ENCODE measurements around the gene TAF11L8. TPM values are rescaled to one million over a fixed set of nuclear protein-coding genes. Genes with fewer than 3 reads are reported as not detected.
"Not testable (repeated sequence)": the region's sequence is repeated elsewhere in the genome, so short reads cannot be mapped to it uniquely, and the experiment has no call there.

The TAF11L8 gene
- total and polyA plus RNA-seq, 4 donors, result not detected

DNA sequence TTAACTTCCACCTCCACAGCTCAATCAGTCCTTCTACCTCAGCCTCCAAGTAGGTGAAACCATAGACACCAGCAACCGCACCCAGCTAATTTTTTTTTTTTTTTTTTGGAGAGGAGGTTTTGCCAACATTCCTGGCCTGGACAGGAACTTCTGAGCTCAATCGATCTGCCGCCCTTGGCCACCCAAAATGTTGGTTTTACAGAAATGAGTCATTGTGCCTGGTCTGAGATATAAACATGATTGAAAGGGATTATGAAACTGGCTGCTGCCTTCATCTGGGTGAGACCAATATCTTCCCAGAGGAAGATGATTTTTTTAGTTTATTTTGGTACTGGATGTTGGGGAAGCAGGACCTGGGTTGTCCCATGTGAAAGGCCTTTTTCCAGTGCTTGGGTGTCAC lies 28.6 kb upstream of the TAF11L8 start:
- Histone ChIP-seq H3K27me3 (ENCODE audit: control insufficient read depth in 4 of 4, insufficient read depth in 4 of 4, low read length in 3 of 4) (no peaks in the 10 kb centered on the region), H3K36me3 (ENCODE audit: control insufficient read depth in 4 of 4, insufficient read depth in 3 of 4, low read depth in 1 of 4, low read length in 3 of 4) (no peaks in the 10 kb centered on the region), H3K9me3 (ENCODE audit: control insufficient read depth in 4 of 4, low read length in 3 of 4) (no peaks in the 10 kb centered on the region), H3K9ac (ENCODE audit: low read depth in 1 of 2, low read length in 2 of 2) (no peak overlapping the region), H3K27ac (ENCODE audit: low read depth in 1 of 2, low read length in 2 of 2) (no peak overlapping the region), H3K4me3 (ENCODE audit: low read depth in 1 of 3, low read length in 3 of 3) (no peak overlapping the region), H3K4me1 (ENCODE audit: control insufficient read depth in 4 of 4, insufficient read depth in 4 of 4, low read length in 3 of 4) (no peaks in the 10 kb centered on the region)
- no peak for DNase-seq (ENCODE audit: low spot score)
- 79% methylated on average over 3 of the region's 3 CpGs for WGBS
- TF ChIP-seq EGR1 (IDR thresholded peaks at IDR 0.05; ENCODE audit: low read depth in 2 of 2), result no peak

DNA sequence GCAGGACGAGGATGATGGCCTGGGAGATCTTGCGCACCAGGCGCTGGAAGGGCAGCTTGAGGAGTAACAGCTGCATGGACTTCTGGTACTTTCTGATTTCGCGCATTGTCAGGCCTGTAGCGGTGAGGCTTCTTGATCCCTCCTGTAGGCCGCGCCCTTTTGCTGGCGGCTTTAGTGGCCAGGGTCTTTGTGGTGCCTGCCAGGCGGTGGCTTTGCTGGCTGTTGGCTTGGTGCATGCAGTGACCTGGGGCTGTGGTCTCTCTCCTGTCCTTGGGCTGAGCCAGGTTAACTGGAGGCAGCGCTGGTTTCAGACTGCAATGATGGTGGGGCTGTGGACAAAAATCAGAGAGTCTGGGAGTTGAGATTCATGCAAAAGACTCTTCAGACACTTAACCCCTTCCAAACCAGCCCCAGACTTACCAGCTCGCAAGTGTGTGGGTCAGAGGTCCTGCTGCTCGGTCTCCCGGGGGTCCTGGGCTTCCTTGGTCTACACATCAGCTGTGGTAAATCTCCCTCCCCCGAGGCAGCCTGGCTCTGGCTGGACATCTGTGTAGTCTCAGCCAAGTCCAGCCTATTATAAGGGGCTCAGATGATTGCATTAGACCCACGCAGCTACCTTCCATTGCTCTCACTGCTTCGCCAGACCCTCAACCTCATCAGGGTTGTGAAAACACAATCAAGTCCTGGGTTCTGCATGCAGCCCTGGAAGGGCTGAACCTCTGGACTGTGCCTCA lies 24.3 kb upstream of the TAF11L8 start:
- DNase-seq (ENCODE audit: low spot score), result no peak
- H3K9ac ChIP-seq (ENCODE audit: low read depth in 1 of 2, low read length in 2 of 2), result no peak overlapping the region
- no peaks in the 10 kb centered on the region for H3K9me3 ChIP-seq (ENCODE audit: control insufficient read depth in 4 of 4, low read length in 3 of 4)
- H3K36me3 ChIP-seq (ENCODE audit: control insufficient read depth in 4 of 4, insufficient read depth in 3 of 4, low read depth in 1 of 4, low read length in 3 of 4), result no peaks in the 10 kb centered on the region
- TF ChIP-seq, protein P1, sequence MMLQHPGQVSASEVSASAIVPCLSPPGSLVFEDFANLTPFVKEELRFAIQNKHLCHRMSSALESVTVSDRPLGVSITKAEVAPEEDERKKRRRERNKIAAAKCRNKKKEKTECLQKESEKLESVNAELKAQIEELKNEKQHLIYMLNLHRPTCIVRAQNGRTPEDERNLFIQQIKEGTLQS (IDR thresholded peaks at IDR 0.05), result no peak
- TF ChIP-seq HNF4G (IDR thresholded peaks at IDR 0.05), result no peak
- no peak for TF ChIP-seq CTCF (IDR thresholded peaks at IDR 0.05; ENCODE audit: low read depth, low read length, missing input control)
- TF ChIP-seq FOXA2 (IDR thresholded peaks at IDR 0.05), result no peak
- no peak for TF ChIP-seq RAD21 (IDR thresholded peaks at IDR 0.05)
- no peak for TF ChIP-seq HNF4A (conservative IDR thresholded peaks at IDR 0.05)
- no peak for TF ChIP-seq RXRA (IDR thresholded peaks at IDR 0.05)
- TF ChIP-seq EGR1 (IDR thresholded peaks at IDR 0.05; ENCODE audit: low read depth in 2 of 2), result no peak
- no peak overlapping the region for H3K27ac ChIP-seq (ENCODE audit: low read depth in 1 of 2, low read length in 2 of 2)
- 89% methylated on average over 17 of the region's 17 CpGs for WGBS
- no peak overlapping the region for H3K4me3 ChIP-seq (ENCODE audit: low read depth in 1 of 3, low read length in 3 of 3)
- no peaks in the 10 kb centered on the region for H3K4me1 ChIP-seq (ENCODE audit: control insufficient read depth in 4 of 4, insufficient read depth in 4 of 4, low read length in 3 of 4)
- H3K27me3 ChIP-seq (ENCODE audit: control insufficient read depth in 4 of 4, insufficient read depth in 4 of 4, low read length in 3 of 4), result no peaks in the 10 kb centered on the region

DNA sequence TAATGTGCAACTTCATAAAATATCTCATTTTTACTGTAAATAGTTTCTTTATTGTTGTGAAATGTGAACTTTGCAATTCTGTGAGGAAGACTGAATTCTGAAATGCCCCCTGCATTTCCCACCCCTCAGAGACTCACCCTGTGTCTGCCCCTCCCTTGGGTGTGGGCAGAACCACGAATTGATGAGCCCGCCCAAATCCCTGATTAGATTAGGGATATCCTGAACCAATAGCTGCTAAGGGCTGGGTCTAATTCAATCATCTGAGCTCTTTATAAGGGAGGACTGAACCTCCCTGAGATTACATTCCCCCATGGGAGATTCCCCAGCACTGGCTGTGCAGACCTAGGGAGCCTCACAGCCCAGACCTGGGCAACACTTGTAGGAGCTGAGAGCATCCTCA lies 19.3 kb upstream of the TAF11L8 start, which contains the start of gene TAF11L12:
TSS of gene TAF11L12 (plus strand) at position 301 of the 400 bp plus-strand sequence.
- not testable (repeated sequence) for DNase-seq (ENCODE audit: low spot score); H3K9ac ChIP-seq (ENCODE audit: low read depth in 1 of 2, low read length in 2 of 2); H3K27me3 ChIP-seq (ENCODE audit: control insufficient read depth in 4 of 4, insufficient read depth in 4 of 4, low read length in 3 of 4); H3K4me3 ChIP-seq (ENCODE audit: low read depth in 1 of 3, low read length in 3 of 3); H3K9me3 ChIP-seq (ENCODE audit: control insufficient read depth in 4 of 4, low read length in 3 of 4); H3K27ac ChIP-seq (ENCODE audit: low read depth in 1 of 2, low read length in 2 of 2); H3K4me1 ChIP-seq (ENCODE audit: control insufficient read depth in 4 of 4, insufficient read depth in 4 of 4, low read length in 3 of 4); H3K36me3 ChIP-seq (ENCODE audit: control insufficient read depth in 4 of 4, insufficient read depth in 3 of 4, low read depth in 1 of 4, low read length in 3 of 4)
- WGBS, result 64% methylated on average over 2 of the region's 2 CpGs

- not testable (repeated sequence) for H3K4me3 ChIP-seq (ENCODE audit: low read depth in 1 of 3, low read length in 3 of 3); H3K9ac ChIP-seq (ENCODE audit: low read depth in 1 of 2, low read length in 2 of 2); H3K4me1 ChIP-seq (ENCODE audit: control insufficient read depth in 4 of 4, insufficient read depth in 4 of 4, low read length in 3 of 4); H3K27ac ChIP-seq (ENCODE audit: low read depth in 1 of 2, low read length in 2 of 2); H3K9me3 ChIP-seq (ENCODE audit: control insufficient read depth in 4 of 4, low read length in 3 of 4); H3K27me3 ChIP-seq (ENCODE audit: control insufficient read depth in 4 of 4, insufficient read depth in 4 of 4, low read length in 3 of 4); H3K36me3 ChIP-seq (ENCODE audit: control insufficient read depth in 4 of 4, insufficient read depth in 3 of 4, low read depth in 1 of 4, low read length in 3 of 4); DNase-seq (ENCODE audit: low spot score)
- 61% methylated on average over 4 of the region's 4 CpGs for WGBS
These were observed 16.7 kb upstream of the TAF11L8 start for GRCh38 chr5:17607461-17607860.
